Stomach (tissue), 9 donors: Measurements from ENCODE around the gene CRYBA2. TPM values are rescaled to one million over a fixed set of nuclear protein-coding genes. Genes with fewer than 3 reads are reported as not detected.

Source experiments
- DNase-seq, 2 donors: peaks; one replicate each; pipeline versions ENCODE4 v3.0.0 to v3.0.0-alpha.2; 2013 to 2019
- H3K27ac ChIP-seq, 5 donors: fragments of 200-600 bp in 4 of 5; sonication (generic) in 4 of 5; one replicate each; pipeline ENCODE4 v1.5.1; 2013 to 2019; ENCODE audit warnings: mild to moderate bottlenecking in 1 of 5, moderate library complexity in 1 of 5
- H3K27me3 ChIP-seq, 3 donors: fragments of 200-600 bp; sonication (generic); one replicate each; pipeline ENCODE4 v1.5.1; 2017 to 2019; ENCODE audit warnings: mixed run types in 1 of 3
- H3K36me3 ChIP-seq, 4 donors: fragments of 200-600 bp; sonication (generic); 1 replicate in 3 of 4; 2 replicates in 1 of 4; pipeline ENCODE4 v1.5.1; 2016 to 2019
- H3K4me1 ChIP-seq, 4 donors: fragments of 200-600 bp; sonication (generic); one replicate each; pipeline ENCODE4 v1.5.1; 2016 to 2019
- H3K4me3 ChIP-seq, 4 donors: fragments of 200-600 bp; sonication (generic) in 3 of 4; one replicate each; pipeline ENCODE4 v1.5.1; 2016 to 2019; ENCODE audit warnings: mild to moderate bottlenecking in 1 of 4
- H3K9me3 ChIP-seq, 4 donors: fragments of 200-600 bp; sonication (generic); one replicate each; pipeline ENCODE4 v1.5.1; 2016 to 2019
- CTCF ChIP-seq, 7 experiments: fragments of 450-650 bp in 4 of 7; fragments of 200-600 bp in 3 of 7; sonication (generic) in 3 of 7; IDR thresholded peaks; one replicate each; pipeline ENCODE4 v1.5.1; 2016 to 2019; ENCODE audit warnings: antibody characterized with exemption in 7 of 7, control low read depth in 2 of 7, mild to moderate bottlenecking in 1 of 7
- EP300 ChIP-seq: sonication (generic); formaldehyde crosslinking; IDR thresholded peaks from one replicate; pipeline ENCODE4 v1.6.1; 2017; ENCODE audit warnings: antibody characterized with exemption
- POLR2A ChIP-seq, 4 donors: fragments of 450-650 bp; IDR thresholded peaks; one replicate each; pipeline ENCODE4 v1.6.1; 2016; ENCODE audit warnings: antibody characterized with exemption in 4 of 4, control low read depth in 2 of 4, mild to moderate bottlenecking in 1 of 4, moderate library complexity in 1 of 4
- POLR2AphosphoS5 ChIP-seq, 3 donors: sonication (generic); formaldehyde crosslinking; IDR thresholded peaks; one replicate each; pipeline ENCODE4 v1.6.1; 2016; ENCODE audit warnings: antibody characterized with exemption in 3 of 3
- WGBS, 5 donors: extraction: QIAGEN DNeasy Blood & Tissue Kit in 3 of 5; methylation state at CpG; one replicate each; pipeline versions ENCODE4 v1.1.5 to v1.1.7; 2013 to 2018; 5-methylcytosine and 5-hydroxymethylcytosine counted together
- intact Hi-C: fragments of 100-400 bp; cut with DNase I; formaldehyde crosslinking; loops from one replicate; pipeline ENCODE4 v1.15.1; 2023; ENCODE audit warnings: low total_unique reads
- polyA plus RNA-seq, 3 donors: library from polyadenylated mRNA; stranded (reverse); fragments of 200-250 nt; gene quantifications; one replicate each; pipeline ENCODE4 v1.2.3, GENCODE V29; 2013
- total RNA-seq, 5 donors: library from RNA; depleted of rRNA; stranded (reverse); fragments of >200 nt; gene quantifications; one replicate each; pipeline versions ENCODE4 v1.1.0 to v1.2.3, GENCODE V29; 2014 to 2016
- donor health status: healthy with polysubstance abuse.
- donor health status: Bipolar disorder and iron deficiency.
- donor health status: healthy.

Gene CRYBA2
- total and polyA plus RNA-seq, 8 donors: 1.2 to 7.5 (median 3.2) TPM; not detected in 4

GRCh38 chr2:218996937-218997336 lies 3.7 kb upstream of the CRYBA2 start:
- intact Hi-C loops: no loop called here
- Histone ChIP-seq H3K36me3 (no peaks in the 10 kb centered on the region), H3K4me1 (peaks cover 21 to 76% (median 65%) of the 10 kb centered on the region in 4 donors), H3K9me3 (no peaks in the 10 kb centered on the region), H3K27me3 (peaks cover 31 to 100% (median 74%) of the 10 kb centered on the region in 3 donors), H3K4me3 (peak overlapping the region in 1 of 4 donors; percentile 45), H3K27ac (peak overlapping the region; percentile 49 to 89 (median 79))
- peak; percentile 57 to 60 for DNase-seq
- TF ChIP-seq EP300 (no peak), CTCF (IDR thresholded peaks at IDR 0.05) (no peak), POLR2A (IDR thresholded peaks at IDR 0.05) (no peak), POLR2AphosphoS5 (IDR thresholded peaks at IDR 0.05) (no peak)
- 22 to 41% (median 26%) methylated on average over 3 to 4 of the region's 4 CpGs for WGBS, 5 donors

GRCh38 chr2:218995972-218996711 lies 2.9 kb upstream of the CRYBA2 start:
- Histone ChIP-seq H3K27me3 (peaks cover 26 to 100% (median 74%) of the 10 kb centered on the region in 3 donors), H3K9me3 (no peaks in the 10 kb centered on the region), H3K36me3 (no peaks in the 10 kb centered on the region), H3K4me1 (peaks cover 14 to 68% (median 57%) of the 10 kb centered on the region in 4 donors), H3K4me3 (peak overlapping the region; percentile 28 to 45 (median 37)), H3K27ac (peak overlapping the region; percentile 49 to 89 (median 79))
- WGBS, 5 donors: 1 to 5% (median 2%) methylated on average over 26 to 43 of the region's 43 CpGs
- peak; percentile 95 to 96 for DNase-seq
- intact Hi-C loops: no loop called here
- peak; percentile 77 to 86 (median 84) for TF ChIP-seq POLR2AphosphoS5 (IDR thresholded peaks at IDR 0.05)
- TF ChIP-seq EP300: no peak
- peak in 2 of 4 donors; percentile 54 to 67 for TF ChIP-seq POLR2A (IDR thresholded peaks at IDR 0.05)
- TF ChIP-seq CTCF (IDR thresholded peaks at IDR 0.05): peak in 6 of 7 experiments; percentile 76 to 97 (median 90)

DNA sequence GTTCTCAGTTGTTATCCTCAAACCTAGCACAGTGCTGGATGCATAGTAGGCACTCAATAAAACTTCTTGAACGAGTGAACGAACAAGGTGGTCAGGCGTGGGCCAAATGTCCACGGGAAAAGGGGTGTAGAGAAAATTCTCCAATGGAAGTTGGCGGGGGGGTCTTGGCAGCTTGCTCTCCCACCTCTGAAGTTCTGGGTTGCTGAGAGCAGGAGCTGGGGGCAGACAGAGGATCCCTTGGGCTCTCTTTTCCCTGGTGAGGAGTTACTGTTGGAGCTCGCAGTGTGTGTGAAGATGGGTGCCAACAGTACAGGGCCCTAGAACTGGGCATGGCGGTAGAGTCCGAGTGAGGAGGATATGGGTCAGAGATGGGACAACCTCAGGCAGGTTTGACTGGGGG lies 2.3 kb upstream of the CRYBA2 start:
- Histone ChIP-seq H3K27ac (peak overlapping the region in 1 of 5 donors; percentile 84), H3K27me3 (peaks cover 26 to 100% (median 74%) of the 10 kb centered on the region in 3 donors), H3K4me3 (no peak overlapping the region), H3K4me1 (peaks cover 14 to 62% (median 53%) of the 10 kb centered on the region in 4 donors), H3K36me3 (no peaks in the 10 kb centered on the region), H3K9me3 (no peaks in the 10 kb centered on the region)
- intact Hi-C loops: no loop called here
- no peak for TF ChIP-seq EP300
- TF ChIP-seq POLR2AphosphoS5 (IDR thresholded peaks at IDR 0.05): no peak
- no peak for TF ChIP-seq CTCF (IDR thresholded peaks at IDR 0.05)
- no peak for TF ChIP-seq POLR2A (IDR thresholded peaks at IDR 0.05)
- 19 to 25% (median 22%) methylated on average over 8 of the region's 8 CpGs for WGBS, 5 donors
- DNase-seq: no peak

- intact Hi-C loops: no loop called here
- Histone ChIP-seq H3K27ac (peak overlapping the region in 2 of 5 donors; percentile 27 to 29), H3K9me3 (no peaks in the 10 kb centered on the region), H3K36me3 (no peaks in the 10 kb centered on the region), H3K4me3 (peak overlapping the region; percentile 35 to 54 (median 42)), H3K27me3 (peaks cover 36 to 100% (median 92%) of the 10 kb centered on the region in 3 donors), H3K4me1 (peaks cover 14 to 44% (median 38%) of the 10 kb centered on the region in 4 donors)
- 1 to 4% (median 2%) methylated on average over 28 to 44 of the region's 44 CpGs for WGBS, 5 donors
- peak in 1 of 2 donors; percentile 58 for DNase-seq
- TF ChIP-seq CTCF (IDR thresholded peaks at IDR 0.05) (no peak), EP300 (no peak), POLR2AphosphoS5 (IDR thresholded peaks at IDR 0.05) (no peak), POLR2A (IDR thresholded peaks at IDR 0.05) (no peak)
Observed at GRCh38 chr2:218992703-218993344, 398 bp downstream of the CRYBA2 start.
